NCI-H146 treated with DMSO at 0.1 percent for 48 hours (cell line): Measurements from ENCODE around the gene PDIK1L.
A peak's percentile ranks its signal among the peaks of the same experiment; 100 is the strongest.

Experiments used
- DNase-seq: peaks from one replicate; lab custom pipeline; 2025; ENCODE audit not compliant: unreplicated experiment; lab: John Stamatoyannopoulos, UW

The PDIK1L gene

DNA sequence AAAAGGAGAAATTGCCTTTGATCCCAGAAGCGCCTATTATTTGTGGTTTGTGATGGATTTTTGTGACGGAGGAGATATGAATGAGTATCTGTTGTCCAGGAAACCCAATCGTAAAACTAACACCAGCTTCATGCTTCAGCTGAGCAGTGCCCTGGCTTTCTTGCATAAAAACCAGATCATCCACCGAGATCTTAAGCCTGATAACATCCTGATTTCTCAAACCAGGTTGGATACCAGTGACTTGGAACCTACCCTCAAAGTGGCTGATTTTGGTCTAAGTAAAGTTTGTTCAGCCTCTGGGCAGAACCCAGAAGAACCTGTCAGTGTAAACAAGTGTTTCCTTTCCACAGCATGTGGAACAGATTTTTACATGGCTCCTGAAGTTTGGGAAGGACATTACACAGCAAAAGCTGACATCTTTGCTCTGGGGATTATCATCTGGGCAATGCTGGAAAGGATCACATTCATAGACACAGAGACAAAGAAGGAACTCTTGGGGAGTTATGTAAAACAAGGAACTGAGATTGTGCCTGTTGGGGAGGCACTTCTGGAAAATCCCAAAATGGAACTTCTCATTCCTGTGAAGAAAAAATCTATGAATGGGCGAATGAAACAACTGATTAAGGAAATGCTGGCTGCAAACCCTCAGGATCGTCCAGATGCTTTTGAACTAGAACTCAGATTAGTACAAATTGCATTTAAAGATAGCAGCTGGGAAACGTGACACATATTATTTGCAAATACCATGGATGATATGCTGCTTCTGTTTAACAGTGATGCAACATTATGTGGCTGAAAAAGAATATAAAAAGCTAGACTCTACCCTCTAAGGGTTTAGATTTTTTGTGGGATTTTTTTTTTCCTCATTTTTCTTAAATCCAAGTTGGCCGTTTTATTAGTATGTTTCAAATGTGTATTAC lies 10.5 kb downstream of the PDIK1L start:
- DNase-seq = no peak

- no peak for DNase-seq
These were observed 11.7 kb downstream of the PDIK1L start for GRCh38 chr1:26122988-26123973.

- no peak for DNase-seq
These were observed 13.1 kb downstream of the PDIK1L start for GRCh38 chr1:26124418-26125331.

- DNase-seq = no peak
These were observed 13.8 kb downstream of the PDIK1L start for GRCh38 chr1:26125382-26125781.

- no peak for DNase-seq
These were observed 14.3 kb downstream of the PDIK1L start for GRCh38 chr1:26125946-26126320.

- no peak for DNase-seq
These were observed 14.9 kb downstream of the PDIK1L start for GRCh38 chr1:26126321-26127084.

- no peak for DNase-seq
These were observed 15.9 kb downstream of the PDIK1L start for GRCh38 chr1:26127235-26128163.

DNA sequence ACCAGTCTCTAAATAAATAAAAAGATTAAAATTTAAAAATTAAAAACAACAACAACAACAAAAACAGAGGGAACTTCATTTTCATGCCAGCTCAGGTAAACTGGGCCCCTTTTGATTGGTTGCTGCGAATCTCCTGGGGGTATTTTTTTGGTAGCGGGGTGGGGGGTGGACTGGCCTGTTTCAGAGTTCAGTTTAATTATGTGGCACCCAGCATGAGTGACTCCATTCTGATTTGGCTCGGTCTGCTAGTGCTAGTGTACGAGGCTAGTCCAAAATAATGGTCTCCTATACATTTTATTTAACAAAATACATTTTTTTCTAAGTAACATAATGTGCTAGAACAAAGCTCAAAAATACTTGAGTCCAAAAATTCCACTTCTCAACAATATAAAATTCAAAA lies 18.2 kb downstream of the PDIK1L start:
- DNase-seq = no peak

DNA sequence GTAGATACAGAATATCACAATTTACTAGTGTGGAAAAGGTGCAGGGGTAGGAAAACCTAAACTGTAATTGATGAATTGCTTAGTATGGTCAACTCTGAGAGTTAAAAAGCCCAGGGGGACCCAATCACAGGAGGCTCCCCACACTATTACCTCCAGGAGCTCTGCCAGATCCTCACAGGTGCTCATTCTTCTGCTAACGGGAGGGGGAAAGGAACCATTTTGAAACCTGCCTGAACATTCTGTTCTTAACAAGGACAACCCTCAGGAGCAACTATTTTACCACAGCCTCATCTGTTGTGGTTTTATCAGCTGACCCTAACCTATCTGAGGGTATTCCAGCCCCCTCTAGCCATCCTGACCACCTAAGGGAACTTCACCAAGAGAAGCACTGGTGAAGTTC lies 19.1 kb downstream of the PDIK1L start:
- DNase-seq = no peak

DNA sequence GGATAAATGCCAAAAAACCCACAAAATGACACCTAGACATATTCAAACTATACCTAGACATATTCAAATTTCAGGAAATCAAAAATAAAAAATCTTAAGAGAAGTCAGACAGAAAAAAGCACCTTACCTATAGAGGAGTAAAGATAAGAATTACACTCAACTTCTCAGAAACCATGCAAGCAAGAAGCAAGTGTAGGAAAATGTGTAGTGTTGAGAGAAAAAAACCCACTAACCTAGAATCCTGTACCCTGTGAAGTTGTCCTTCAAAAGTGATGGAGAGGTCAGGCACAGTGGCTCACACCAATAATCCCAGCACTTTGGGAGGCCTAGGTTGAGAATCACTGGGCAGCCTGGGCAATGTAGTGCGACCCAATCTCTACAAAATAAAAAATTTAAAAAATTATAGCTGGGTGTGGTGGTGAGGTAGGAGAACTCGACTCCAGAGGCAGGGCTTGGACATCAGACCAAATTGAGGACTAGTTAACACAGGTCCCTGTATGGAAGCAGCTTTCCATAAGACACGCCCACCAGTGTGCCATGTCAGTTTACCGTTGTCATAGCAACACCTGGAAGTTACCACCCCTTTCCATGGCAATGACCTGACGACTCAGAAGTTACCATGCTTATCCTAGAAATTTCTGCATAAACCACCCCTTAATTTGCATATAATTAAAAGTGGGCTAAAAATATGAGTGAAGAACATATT lies 20.7 kb downstream of the PDIK1L start:
- no peak for DNase-seq

DNA sequence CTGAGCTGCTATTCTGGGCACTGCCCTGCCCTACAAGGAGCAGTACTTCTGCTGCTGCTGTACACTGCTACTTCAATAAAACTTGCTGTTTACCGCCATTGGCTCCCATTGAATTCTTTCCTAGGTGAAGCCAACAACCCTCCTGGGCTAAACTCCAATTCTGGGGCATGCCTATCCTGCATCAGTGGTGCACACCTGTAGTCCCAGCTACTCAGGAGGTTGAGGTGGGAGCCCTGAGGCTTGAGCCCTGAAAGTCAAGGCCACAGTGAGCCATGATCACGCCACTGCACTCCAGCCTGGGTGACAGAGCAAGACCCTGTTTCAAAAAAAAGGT lies 21.2 kb downstream of the PDIK1L start:
- no peak for DNase-seq

DNA sequence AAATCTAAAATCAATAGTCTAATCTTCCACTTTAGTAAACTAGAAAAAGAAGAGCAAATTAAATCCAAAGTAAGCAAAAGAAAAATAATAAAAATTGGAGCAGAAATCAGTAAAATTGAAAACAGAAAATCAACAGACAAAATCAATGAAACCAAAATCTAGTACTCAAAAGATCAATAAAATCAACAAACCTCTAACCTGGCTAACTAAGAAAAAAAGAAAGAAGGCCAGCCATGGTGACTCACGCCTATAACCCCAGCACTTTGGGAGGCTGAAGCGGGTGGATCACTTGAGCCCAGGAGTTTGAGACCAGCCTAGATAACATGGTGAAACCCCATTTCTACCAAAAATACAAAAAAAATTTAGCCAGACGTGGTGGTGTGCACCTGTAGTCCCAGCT lies 22.8 kb downstream of the PDIK1L start:
- DNase-seq = no peak

GRCh38 chr1:26138974-26139558 lies 27.4 kb downstream of the PDIK1L start:
- DNase-seq = no peak

DNA sequence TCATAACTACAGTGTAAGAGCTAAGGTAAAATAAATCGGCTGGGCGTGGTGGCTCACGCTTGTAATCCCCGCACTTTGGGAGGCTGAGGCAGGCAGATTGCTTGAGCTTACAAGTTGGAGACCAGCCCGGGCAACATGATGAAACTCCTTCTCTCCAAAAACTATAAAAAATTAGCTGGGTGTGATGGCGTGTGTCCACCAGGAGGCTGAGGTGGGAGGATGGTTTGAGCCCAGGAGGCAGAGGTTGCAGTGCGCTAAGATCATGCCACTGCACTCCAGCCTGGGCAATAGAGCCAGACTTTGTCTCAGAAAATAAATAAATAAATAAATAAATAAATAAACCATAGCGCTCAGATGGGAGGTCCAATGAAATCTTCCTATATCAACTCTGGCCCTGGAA lies 30.5 kb downstream of the PDIK1L start:
- DNase-seq = no peak

- peak; percentile 75 for DNase-seq
These were observed 33.7 kb downstream of the PDIK1L start for GRCh38 chr1:26145041-26145959.

GRCh38 chr1:26145960-26146294 lies 34.3 kb downstream of the PDIK1L start:
- no peak for DNase-seq

DNA sequence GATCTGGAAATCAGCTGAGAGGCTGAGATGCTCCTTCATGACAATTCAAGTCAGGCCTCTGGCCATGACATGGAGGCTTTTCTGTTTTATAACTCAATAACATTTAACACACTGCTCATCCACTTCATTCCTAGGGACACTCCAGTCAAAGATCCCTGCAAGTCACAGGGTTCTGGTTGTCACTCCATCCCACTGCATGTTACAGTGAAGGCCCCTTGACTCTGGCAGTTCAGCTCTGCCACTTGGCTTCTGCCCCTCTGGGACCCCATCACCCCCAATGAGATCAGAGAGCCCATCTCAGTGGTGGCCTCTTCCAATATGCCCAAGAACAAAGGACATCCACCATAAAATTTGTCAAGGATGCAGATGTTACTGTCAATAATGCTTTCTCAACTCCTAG lies 37.3 kb downstream of the PDIK1L start:
- DNase-seq = no peak
